Endothelial cell of umbilical vein (primary cell): ENCODE data around the gene VWCE. TPM values are rescaled to one million over a fixed set of nuclear protein-coding genes. Genes with fewer than 3 reads are reported as not detected.

Source experiments
- BruUV-seq: library from RNA; stranded (reverse); fragments of 400-500 nt; replicated peaks from 2 replicates; lab custom pipeline; 2021; lab: Mats Ljungman, UMichigan
- CTCF ChIA-PET: fragments of 300-600, 350-600 bp; sonication (Branson Sonifier 250); formaldehyde crosslinking; loops from one replicate; lab custom pipeline; 2021; ENCODE audit warnings: antibody characterized with exemption, inconsistent platforms; lab: Charles Lee
- POLR2A ChIA-PET: fragments of 300-600, 350-600 bp; sonication (Branson Sonifier 250); formaldehyde crosslinking; loops from one replicate; lab custom pipeline; 2021; ENCODE audit warnings: antibody characterized with exemption, inconsistent platforms; lab: Charles Lee
- DNase-seq: peaks from one replicate; pipeline ENCODE4 v3.0.0-alpha.2; 2011; ENCODE audit warnings: low read depth, low spot score
- FAIRE-seq: peaks from 2 replicates; lab custom pipeline; 2011; peaks lifted over from hg19 to GRCh38; lab: Jason Lieb, UNC
- H2AFZ ChIP-seq: 2 replicates; pipeline ENCODE4 v1.6.0; 2012; ENCODE audit warnings: low read depth, low read length, control low read depth, inconsistent platforms
- H3K27ac ChIP-seq: 2 replicates; pipeline ENCODE4 v1.5.1; 2011; ENCODE audit warnings: low read depth, mild to moderate bottlenecking, control low read depth, low read length, moderate library complexity; ENCODE audit not compliant: insufficient read depth
- H3K27me3 ChIP-seq, 2 experiments: 2 replicates each; pipeline versions ENCODE4 v1.6.0 to v1.6.1; 2011; ENCODE audit warnings: low read length in 2 of 2, mixed read lengths in 1 of 2; ENCODE audit not compliant: control insufficient read depth in 2 of 2, insufficient read depth in 2 of 2
- H3K36me3 ChIP-seq, 2 experiments: 2 replicates in 1 of 2; 3 replicates in 1 of 2; pipeline ENCODE4 v1.5.1; 2011; ENCODE audit warnings: low read length in 2 of 2, mild to moderate bottlenecking in 1 of 2, moderate library complexity in 1 of 2; ENCODE audit not compliant: control insufficient read depth in 2 of 2, insufficient read depth in 2 of 2; ENCODE audit errors: extremely low read depth in 1 of 2
- H3K4me1 ChIP-seq: 3 replicates; pipeline ENCODE4 v1.5.1; 2011; ENCODE audit warnings: mild to moderate bottlenecking, low read length; ENCODE audit not compliant: control insufficient read depth, insufficient read depth; ENCODE audit errors: extremely low read depth
- H3K4me2 ChIP-seq: 2 replicates; pipeline ENCODE4 v1.6.1; 2011; ENCODE audit warnings: low read length, control low read depth, mixed read lengths; ENCODE audit not compliant: insufficient read depth
- H3K4me3 ChIP-seq, 3 experiments: fragments of 200-600 bp in 1 of 3; sonication (generic), shearing (Covaris generic) in 1 of 3; replicated peaks in 1 of 3; 2 replicates each; pipeline ENCODE4 v1.5.1; 2011 to 2016; ENCODE audit warnings: control low read depth in 3 of 3, low read length in 3 of 3, mild to moderate bottlenecking in 2 of 3, inconsistent platforms in 1 of 3, low read depth in 1 of 3, moderate library complexity in 1 of 3; ENCODE audit not compliant: insufficient read depth in 1 of 3
- H3K79me2 ChIP-seq: 2 replicates; pipeline ENCODE4 v1.6.0; 2012; ENCODE audit warnings: low read length, inconsistent platforms; ENCODE audit not compliant: control insufficient read depth, insufficient read depth
- H3K9ac ChIP-seq: replicated peaks from 2 replicates; pipeline ENCODE3; 2011; ENCODE audit warnings: low read length, control low read depth; ENCODE audit not compliant: insufficient read depth; ENCODE audit errors: extremely low read depth
- H3K9me1 ChIP-seq: replicated peaks from 3 replicates; pipeline ENCODE4 v1.6.0; 2011; ENCODE audit warnings: mild to moderate bottlenecking, low read length; ENCODE audit not compliant: control insufficient read depth, insufficient read depth; ENCODE audit errors: extremely low read depth
- H3K9me3 ChIP-seq: replicated peaks from 2 replicates; pipeline ENCODE4 v1.5.1; 2012; ENCODE audit warnings: low read length, inconsistent platforms; ENCODE audit not compliant: control insufficient read depth, insufficient read depth
- H4K20me1 ChIP-seq: replicated peaks from 2 replicates; pipeline ENCODE3; 2011; ENCODE audit warnings: mild to moderate bottlenecking, low read length; ENCODE audit not compliant: control insufficient read depth, insufficient read depth; ENCODE audit errors: extremely low read depth
- EZH2 ChIP-seq: IDR thresholded peaks from 2 replicates; pipeline ENCODE4 v1.6.1; 2012; ENCODE audit warnings: borderline replicate concordance, low read depth, mild to moderate bottlenecking, moderate library complexity, low read length, inconsistent platforms; ENCODE audit not compliant: severe bottlenecking
- FOS ChIP-seq: IDR thresholded peaks from 2 replicates; pipeline ENCODE4 v1.6.1; 2011; ENCODE audit warnings: mild to moderate bottlenecking, low read length, moderate library complexity, borderline replicate concordance; ENCODE audit not compliant: insufficient read depth
- GATA2 ChIP-seq: IDR thresholded peaks from 2 replicates; pipeline ENCODE4 v1.7.0; 2011; ENCODE audit warnings: low read depth, mild to moderate bottlenecking, moderate library complexity, mixed read lengths, low read length; ENCODE audit not compliant: insufficient read length, insufficient read depth
- JUN ChIP-seq: IDR thresholded peaks from 2 replicates; pipeline ENCODE4 v1.6.1; 2011; ENCODE audit warnings: borderline replicate concordance, low read depth; ENCODE audit not compliant: insufficient read length, insufficient read depth
- MAX ChIP-seq: IDR thresholded peaks from 2 replicates; pipeline ENCODE4 v1.6.1; 2011; ENCODE audit not compliant: insufficient read depth, insufficient read length
- POLR2A ChIP-seq: IDR thresholded peaks from 2 replicates; pipeline ENCODE4 v1.6.1; 2012; ENCODE audit warnings: low read depth, mild to moderate bottlenecking, control low read depth, low read length
- POLR2AphosphoS5 ChIP-seq: IDR thresholded peaks from 2 replicates; pipeline ENCODE4 v1.6.1; 2012; ENCODE audit warnings: low read depth, mild to moderate bottlenecking, control low read depth, low read length, moderate library complexity; ENCODE audit not compliant: insufficient read depth
- dilution Hi-C: fragments of 300-500 bp; cut with MboI; formaldehyde crosslinking; loops from one replicate; pipeline ENCODE4 v1.15.0; 2019; ENCODE audit warnings: low sequenced_read_pairs; ENCODE audit not compliant: extremely low pct_ligation_motif_present
- intact Hi-C: fragments of 100-400 bp; cut with micrococcal nuclease; formaldehyde crosslinking; loops from one replicate; pipeline ENCODE4 v1.10.0; 2022
- polyA plus RNA-seq, 4 experiments: library from polyadenylated mRNA; depleted of rRNA in 3 of 4; stranded (reverse) in 3 of 4; unstranded in 1 of 4; fragments of >200 nt; gene quantifications; 2 replicates each; pipeline versions ENCODE4 v1.2.1 to v1.2.3, GENCODE V29; 2011 to 2012; ENCODE audit warnings: missing spikeins in 1 of 4
- total RNA-seq: library from RNA; stranded (reverse); gene quantifications from 2 replicates; pipeline ENCODE4 v1.2.3, GENCODE V29; 2021
- TF ChIP-seq, protein P1 (sequence below), 2 donors: IDR thresholded peaks; 1 replicate in 1 of 2; 2 replicates in 1 of 2; pipeline ENCODE4 v1.5.1; 2011; ENCODE audit warnings: low read length in 2 of 2, mild to moderate bottlenecking in 2 of 2, moderate library complexity in 2 of 2, control low read depth in 1 of 2, inconsistent platforms in 1 of 2, low read depth in 1 of 2; ENCODE audit not compliant: insufficient read depth in 1 of 2; ENCODE audit errors: extremely low read depth in 1 of 2

The VWCE gene
- total and polyA plus RNA-seq, 2 donors (not counting 3 experiments of a cell fraction or from before 2014, with no cell fraction given) = 6.5 to 14.4 TPM

GRCh38 chr11:61297341-61297740 lies 2.2 kb upstream of the VWCE start:
- Histone ChIP-seq H3K36me3 (peaks cover 12 to 19% of the 10 kb centered on the region in 2 experiments), H3K27ac (peak overlapping the region; percentile 84), H3K9me1 (no peaks in the 10 kb centered on the region), H3K79me2 (no peaks in the 10 kb centered on the region), H3K9me3 (no peaks in the 10 kb centered on the region), H3K4me3 (no peak overlapping the region), H4K20me1 (no peaks in the 10 kb centered on the region), H3K9ac (no peak overlapping the region), H3K4me1 (peaks cover 41% of the 10 kb centered on the region), H3K4me2 (peak overlapping the region; percentile 49), H2AFZ (no peak overlapping the region), H3K27me3 (peaks cover 5 to 9% of the 10 kb centered on the region in 2 experiments)
- dilution Hi-C loops = no loop called here
- no peak for TF ChIP-seq JUN
- no peak for TF ChIP-seq POLR2A
- TF ChIP-seq GATA2 = no peak
- TF ChIP-seq POLR2AphosphoS5 = no peak
- no peak for TF ChIP-seq FOS
- DNase-seq = no peak
- CTCF ChIA-PET = interaction anchor here (1.3 to 1.5 kb wide), 2 partner anchors 43 to 88 kb away, joined by 4 to 5 read pairs; no protein-coding TSS in a partner anchor
- POLR2A ChIA-PET = no interaction called here
- intact Hi-C loops = loop anchor here (1.0 kb wide), 1 partner anchor 88 kb away; no protein-coding TSS in a partner anchor
- no TSS peak for BruUV-seq
- FAIRE-seq = no peak

DNA sequence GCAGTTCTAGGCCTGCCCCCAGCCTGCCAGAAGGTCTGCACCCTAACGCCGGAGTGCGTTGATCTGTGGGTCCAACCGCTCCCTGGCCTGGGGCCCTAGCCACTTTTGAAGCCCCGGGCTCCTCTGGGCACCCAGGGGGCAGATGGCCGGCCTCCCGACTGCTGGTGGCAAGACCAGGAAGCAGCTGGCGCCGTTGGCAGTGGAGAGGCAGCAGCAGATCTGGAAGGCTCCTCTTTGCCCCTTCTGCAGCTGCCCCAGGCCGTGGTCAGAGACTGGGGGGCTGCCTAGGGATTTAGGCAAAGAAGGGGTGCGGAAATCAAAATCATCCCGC lies 445 bp upstream of the VWCE start:
- H3K9me1 ChIP-seq = no peaks in the 10 kb centered on the region
- no peak overlapping the region for H3K9ac ChIP-seq
- H3K4me3 ChIP-seq = peak overlapping the region in 2 of 3 experiments; percentile 45 to 48
- peaks cover 5 to 9% of the 10 kb centered on the region in 2 experiments for H3K27me3 ChIP-seq
- ChIA-PET CTCF (no interaction called here), POLR2A (no interaction called here)
- DNase-seq (peak; percentile 14), FAIRE-seq (no peak)
- intact Hi-C loops = loop anchor here (2.0 kb wide), 1 partner anchor 37 kb away; the partner anchor contains the start of genes DDB1 and TKFC
- H3K9me3 ChIP-seq = no peaks in the 10 kb centered on the region
- TF ChIP-seq JUN (no peak), POLR2A (no peak), EZH2 (no peak), GATA2 (no peak), MAX (no peak), POLR2AphosphoS5 (peak; percentile 5), FOS (no peak)
- TF ChIP-seq, protein P1, sequence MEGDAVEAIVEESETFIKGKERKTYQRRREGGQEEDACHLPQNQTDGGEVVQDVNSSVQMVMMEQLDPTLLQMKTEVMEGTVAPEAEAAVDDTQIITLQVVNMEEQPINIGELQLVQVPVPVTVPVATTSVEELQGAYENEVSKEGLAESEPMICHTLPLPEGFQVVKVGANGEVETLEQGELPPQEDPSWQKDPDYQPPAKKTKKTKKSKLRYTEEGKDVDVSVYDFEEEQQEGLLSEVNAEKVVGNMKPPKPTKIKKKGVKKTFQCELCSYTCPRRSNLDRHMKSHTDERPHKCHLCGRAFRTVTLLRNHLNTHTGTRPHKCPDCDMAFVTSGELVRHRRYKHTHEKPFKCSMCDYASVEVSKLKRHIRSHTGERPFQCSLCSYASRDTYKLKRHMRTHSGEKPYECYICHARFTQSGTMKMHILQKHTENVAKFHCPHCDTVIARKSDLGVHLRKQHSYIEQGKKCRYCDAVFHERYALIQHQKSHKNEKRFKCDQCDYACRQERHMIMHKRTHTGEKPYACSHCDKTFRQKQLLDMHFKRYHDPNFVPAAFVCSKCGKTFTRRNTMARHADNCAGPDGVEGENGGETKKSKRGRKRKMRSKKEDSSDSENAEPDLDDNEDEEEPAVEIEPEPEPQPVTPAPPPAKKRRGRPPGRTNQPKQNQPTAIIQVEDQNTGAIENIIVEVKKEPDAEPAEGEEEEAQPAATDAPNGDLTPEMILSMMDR (IDR thresholded peaks at IDR 0.05; ENCODE audit: extremely low read depth in 1 of 2, insufficient read depth in 1 of 2, low read depth in 1 of 2, low read length in 2 of 2) = no peak
- peaks cover 41% of the 10 kb centered on the region for H3K4me1 ChIP-seq
- H2AFZ ChIP-seq = no peak overlapping the region
- H3K36me3 ChIP-seq = peaks cover 3 to 10% of the 10 kb centered on the region in 2 experiments
- H3K4me2 ChIP-seq = peak overlapping the region; percentile 54
- TSS peak; percentile 29 for BruUV-seq
- no peak overlapping the region for H3K27ac ChIP-seq
- H4K20me1 ChIP-seq = no peaks in the 10 kb centered on the region
- no peaks in the 10 kb centered on the region for H3K79me2 ChIP-seq
- dilution Hi-C loops = no loop called here
